Osteoblast (primary cell): ENCODE measurements around the gene UBA1. TPM values are rescaled to one million over a fixed set of nuclear protein-coding genes. Genes with fewer than 3 reads are reported as not detected.

Experiments
- DNase-seq: peaks from one replicate; pipeline ENCODE4 v3.0.0; 2011; ENCODE audit warnings: low spot score, mixed read lengths; ENCODE audit not compliant: insufficient read length; ENCODE audit errors: missing footprints
- H2AFZ ChIP-seq: 2 replicates; pipeline ENCODE4 v1.6.0; 2011; ENCODE audit warnings: mild to moderate bottlenecking, low read length
- H3K27ac ChIP-seq: 2 replicates; pipeline ENCODE4 v1.5.1; 2011; ENCODE audit warnings: mild to moderate bottlenecking, low read depth, low read length, moderate library complexity
- H3K27me3 ChIP-seq: 2 replicates; pipeline ENCODE4 v1.6.0; 2012; ENCODE audit warnings: mild to moderate bottlenecking, control low read depth, inconsistent platforms, low read length, moderate library complexity; ENCODE audit not compliant: insufficient read depth
- H3K36me3 ChIP-seq: 2 replicates; pipeline ENCODE4 v1.5.1; 2011; ENCODE audit warnings: mild to moderate bottlenecking, low read length, control low read depth, moderate library complexity; ENCODE audit not compliant: insufficient read depth
- H3K4me1 ChIP-seq: 2 replicates; pipeline ENCODE4 v1.5.1; 2011; ENCODE audit warnings: mild to moderate bottlenecking, low read length, control low read depth, moderate library complexity; ENCODE audit not compliant: insufficient read depth
- H3K4me2 ChIP-seq: 2 replicates; pipeline ENCODE4 v1.6.0; 2011; ENCODE audit warnings: mild to moderate bottlenecking, low read length; ENCODE audit not compliant: insufficient read depth
- H3K4me3 ChIP-seq: fragments of 200-600 bp; sonication (generic); 3 replicates; pipeline ENCODE4 v1.5.1; 2012; ENCODE audit warnings: mild to moderate bottlenecking, low read length, inconsistent platforms; ENCODE audit not compliant: insufficient read depth
- H3K79me2 ChIP-seq: 2 replicates; pipeline ENCODE4 v1.6.0; 2012; ENCODE audit warnings: mild to moderate bottlenecking, low read length, control low read depth, inconsistent platforms; ENCODE audit not compliant: insufficient read depth
- H3K9me3 ChIP-seq: 2 replicates; pipeline ENCODE4 v1.5.1; 2011; ENCODE audit warnings: low read depth, low read length, control low read depth
- H4K20me1 ChIP-seq: 2 replicates; pipeline ENCODE4 v1.6.0; 2012; ENCODE audit warnings: mild to moderate bottlenecking, low read length, control low read depth; ENCODE audit not compliant: insufficient read depth
- CTCF ChIP-seq: IDR thresholded peaks from 2 replicates; pipeline ENCODE4 v1.5.1; 2011; ENCODE audit warnings: mild to moderate bottlenecking, low read depth, low read length, moderate library complexity; ENCODE audit errors: extremely low read depth
- total RNA-seq: library from RNA; depleted of rRNA; stranded (reverse); fragments of >200 nt; gene quantifications from 2 replicates; pipeline ENCODE4 v1.2.3, GENCODE V29; 2012

UBA1 gene
- total RNA-seq, 1 donor, result 142 TPM

- H3K9me3 ChIP-seq, result no peaks in the 10 kb centered on the region
- peak overlapping the region; percentile 92 for H3K4me2 ChIP-seq
- peak; percentile 93 for DNase-seq
- peaks cover 40% of the 10 kb centered on the region for H3K79me2 ChIP-seq
- H3K27me3 ChIP-seq, result no peaks in the 10 kb centered on the region
- H3K4me1 ChIP-seq, result peaks cover 31% of the 10 kb centered on the region
- H3K27ac ChIP-seq, result peak overlapping the region; percentile 88
- no peak overlapping the region for H2AFZ ChIP-seq
- peak overlapping the region; percentile 84 for H3K4me3 ChIP-seq
- no peak for TF ChIP-seq CTCF
- peaks cover 64% of the 10 kb centered on the region for H4K20me1 ChIP-seq
- H3K36me3 ChIP-seq, result peaks cover 40% of the 10 kb centered on the region
Measured at GRCh38 chrX:47217121-47217851, 23.7 kb downstream of the UBA1 start.

- no peaks in the 10 kb centered on the region for H3K27me3 ChIP-seq
- no peaks in the 10 kb centered on the region for H3K9me3 ChIP-seq
- H3K4me3 ChIP-seq, result peak overlapping the region; percentile 84
- no peak for TF ChIP-seq CTCF
- H3K27ac ChIP-seq, result peak overlapping the region; percentile 97
- peak overlapping the region; percentile 95 for H2AFZ ChIP-seq
- H3K79me2 ChIP-seq, result peaks cover 45% of the 10 kb centered on the region
- H3K4me2 ChIP-seq, result peak overlapping the region; percentile 92
- DNase-seq, result peak; percentile 99
- peaks cover 61% of the 10 kb centered on the region for H4K20me1 ChIP-seq
- peaks cover 34% of the 10 kb centered on the region for H3K36me3 ChIP-seq
- H3K4me1 ChIP-seq, result peaks cover 31% of the 10 kb centered on the region
Measured at GRCh38 chrX:47217852-47218279, 24.2 kb downstream of the UBA1 start.

GRCh38 chrX:47218280-47218919 is 24.8 kb downstream of the UBA1 start, which contains the start of gene CDK16:
Gene CDK16 (plus strand): TSS chrX:47218681. CDS start chrX:47223558, 4,877 bp downstream.
- DNase-seq, result peak; percentile 99
- H4K20me1 ChIP-seq, result peaks cover 64% of the 10 kb centered on the region
- H3K79me2 ChIP-seq, result peaks cover 51% of the 10 kb centered on the region
- H3K36me3 ChIP-seq, result peaks cover 34% of the 10 kb centered on the region
- H3K9me3 ChIP-seq, result no peaks in the 10 kb centered on the region
- no peak for TF ChIP-seq CTCF
- H3K27me3 ChIP-seq, result no peaks in the 10 kb centered on the region
- peak within 1 kb of the TSS; percentile 84 for H3K4me3 ChIP-seq
- peak within 1 kb of the TSS; percentile 92 for H3K4me2 ChIP-seq
- peak within 1 kb of the TSS; percentile 95 for H2AFZ ChIP-seq
- peak within 1 kb of the TSS; percentile 97 for H3K27ac ChIP-seq
- peaks cover 31% of the 10 kb centered on the region for H3K4me1 ChIP-seq
